ENCODE measurements around the gene UBD.
A peak's percentile ranks its signal among the peaks of the same experiment; 100 is the strongest.

UBD gene

DNA sequence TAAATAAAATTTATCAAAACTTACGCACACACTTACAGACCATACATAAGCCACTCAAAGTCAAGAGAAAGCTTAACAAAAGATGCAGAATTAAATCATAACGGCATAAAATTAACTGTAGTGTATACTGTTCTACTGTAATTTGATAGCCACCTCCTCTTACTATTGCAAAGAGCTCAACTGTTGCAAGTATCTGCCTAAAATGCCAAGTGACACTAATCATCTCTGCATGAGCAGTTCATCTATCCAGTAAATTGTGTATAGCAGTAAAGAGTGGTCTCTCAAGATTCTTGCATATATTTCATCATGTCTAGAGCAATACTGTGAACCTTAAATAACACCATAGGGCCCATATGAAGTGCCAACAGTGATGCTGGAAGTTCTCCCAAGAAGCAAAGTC, 37.7 kb upstream of the UBD start:
- no peak for DNase-seq (ENCODE audit: low read depth)
- no peak overlapping the region for H3K4me3 ChIP-seq (ENCODE audit: control insufficient read depth, low read depth, low read length)
- TF ChIP-seq, protein P1, sequence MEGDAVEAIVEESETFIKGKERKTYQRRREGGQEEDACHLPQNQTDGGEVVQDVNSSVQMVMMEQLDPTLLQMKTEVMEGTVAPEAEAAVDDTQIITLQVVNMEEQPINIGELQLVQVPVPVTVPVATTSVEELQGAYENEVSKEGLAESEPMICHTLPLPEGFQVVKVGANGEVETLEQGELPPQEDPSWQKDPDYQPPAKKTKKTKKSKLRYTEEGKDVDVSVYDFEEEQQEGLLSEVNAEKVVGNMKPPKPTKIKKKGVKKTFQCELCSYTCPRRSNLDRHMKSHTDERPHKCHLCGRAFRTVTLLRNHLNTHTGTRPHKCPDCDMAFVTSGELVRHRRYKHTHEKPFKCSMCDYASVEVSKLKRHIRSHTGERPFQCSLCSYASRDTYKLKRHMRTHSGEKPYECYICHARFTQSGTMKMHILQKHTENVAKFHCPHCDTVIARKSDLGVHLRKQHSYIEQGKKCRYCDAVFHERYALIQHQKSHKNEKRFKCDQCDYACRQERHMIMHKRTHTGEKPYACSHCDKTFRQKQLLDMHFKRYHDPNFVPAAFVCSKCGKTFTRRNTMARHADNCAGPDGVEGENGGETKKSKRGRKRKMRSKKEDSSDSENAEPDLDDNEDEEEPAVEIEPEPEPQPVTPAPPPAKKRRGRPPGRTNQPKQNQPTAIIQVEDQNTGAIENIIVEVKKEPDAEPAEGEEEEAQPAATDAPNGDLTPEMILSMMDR (conservative IDR thresholded peaks at IDR 0.05; ENCODE audit: control insufficient read depth, insufficient read depth, low read depth, low read length), result no peak

DNA sequence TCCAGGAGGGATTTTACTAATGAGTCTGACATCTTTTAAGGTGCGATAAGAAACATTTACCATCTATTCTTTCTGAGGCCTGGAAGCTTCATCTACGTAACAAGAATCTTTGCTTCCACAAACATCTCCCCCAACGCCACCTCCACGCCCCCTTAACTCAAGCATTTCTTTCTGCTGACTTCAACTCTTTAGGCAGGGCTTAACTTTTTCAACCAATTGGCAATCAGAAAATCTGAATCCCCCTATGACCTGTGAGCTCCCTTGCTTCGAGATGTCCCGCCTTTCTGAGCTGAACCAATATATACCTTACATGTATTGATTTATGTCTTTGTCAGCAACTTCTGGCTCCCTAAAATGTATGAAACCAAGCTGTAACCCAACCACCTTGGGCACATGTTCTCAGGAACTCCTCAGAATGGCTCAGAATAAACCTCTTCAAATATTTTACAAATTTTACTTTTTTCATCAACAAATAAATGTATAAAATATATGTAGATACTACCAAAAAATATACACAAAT, 36.9 kb upstream of the UBD start:
- DNase-seq (ENCODE audit: low read depth), result no peak
- TF ChIP-seq, protein P1 (conservative IDR thresholded peaks at IDR 0.05; ENCODE audit: control insufficient read depth, insufficient read depth, low read depth, low read length), result no peak
- H3K4me3 ChIP-seq (ENCODE audit: control insufficient read depth, low read depth, low read length), result no peak overlapping the region

DNA sequence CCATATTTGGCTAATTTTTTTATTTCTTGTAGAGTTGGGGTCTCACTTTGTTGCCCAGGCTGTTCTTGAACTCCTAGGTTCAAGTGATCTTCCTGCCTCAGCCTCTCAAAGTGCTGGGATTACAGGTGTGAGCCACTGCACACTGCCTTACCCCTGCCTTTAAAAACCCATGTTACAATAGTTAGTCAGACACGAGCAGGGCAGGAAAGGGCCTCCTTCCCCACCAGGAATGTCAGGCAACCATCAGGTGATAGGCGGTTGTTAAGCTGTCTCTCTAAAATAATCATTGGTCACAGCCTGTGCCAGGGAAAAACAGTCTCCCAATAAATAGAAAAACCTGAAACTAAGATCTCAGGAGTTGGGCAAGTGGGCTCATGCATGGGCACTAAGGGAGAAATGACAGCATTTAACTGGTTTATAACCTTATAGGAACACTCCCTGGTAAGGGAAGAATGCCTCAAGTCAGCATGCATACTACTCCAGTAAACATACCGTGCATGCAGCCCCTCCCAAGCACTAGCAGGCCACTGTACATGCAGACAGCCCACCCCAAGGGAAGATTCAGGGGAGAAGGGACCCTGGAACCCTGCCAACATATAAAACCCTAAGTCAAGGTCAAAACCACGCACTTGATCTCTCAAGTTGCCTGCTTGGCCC, 33.8 kb upstream of the UBD start:
- no peak overlapping the region for H3K4me3 ChIP-seq (ENCODE audit: control insufficient read depth, low read depth, low read length)

DNA sequence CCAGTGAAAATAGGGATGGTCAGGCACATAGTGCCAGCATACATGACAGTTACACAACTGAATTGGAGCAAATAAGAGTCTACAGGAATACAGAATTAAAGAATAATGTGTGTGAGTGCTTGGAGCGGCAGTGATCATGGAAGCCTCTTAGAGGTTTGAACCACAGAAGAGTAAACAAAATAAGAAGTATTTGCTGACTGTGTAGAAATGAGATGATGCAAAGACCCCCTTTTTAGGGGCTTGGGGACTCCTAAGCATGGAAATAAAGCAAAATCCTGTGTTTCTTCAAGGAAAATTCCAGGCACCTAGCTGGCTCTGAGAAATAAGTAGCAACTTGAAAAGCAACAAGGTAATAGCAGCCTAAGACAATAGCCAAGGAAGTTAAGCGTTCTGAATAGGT, 32.1 kb upstream of the UBD start:
- no peak for DNase-seq (ENCODE audit: low read depth)
- no peak overlapping the region for H3K4me3 ChIP-seq (ENCODE audit: control insufficient read depth, low read depth, low read length)
- TF ChIP-seq, protein P1 (conservative IDR thresholded peaks at IDR 0.05; ENCODE audit: control insufficient read depth, insufficient read depth, low read depth, low read length), result no peak

More for the DNA sequence above, 33.8 kb upstream of the UBD start:
- TF ChIP-seq, protein P1 (conservative IDR thresholded peaks at IDR 0.05; ENCODE audit: control insufficient read depth, insufficient read depth, low read depth, low read length), result no peak
- DNase-seq (ENCODE audit: low read depth), result no peak

DNA sequence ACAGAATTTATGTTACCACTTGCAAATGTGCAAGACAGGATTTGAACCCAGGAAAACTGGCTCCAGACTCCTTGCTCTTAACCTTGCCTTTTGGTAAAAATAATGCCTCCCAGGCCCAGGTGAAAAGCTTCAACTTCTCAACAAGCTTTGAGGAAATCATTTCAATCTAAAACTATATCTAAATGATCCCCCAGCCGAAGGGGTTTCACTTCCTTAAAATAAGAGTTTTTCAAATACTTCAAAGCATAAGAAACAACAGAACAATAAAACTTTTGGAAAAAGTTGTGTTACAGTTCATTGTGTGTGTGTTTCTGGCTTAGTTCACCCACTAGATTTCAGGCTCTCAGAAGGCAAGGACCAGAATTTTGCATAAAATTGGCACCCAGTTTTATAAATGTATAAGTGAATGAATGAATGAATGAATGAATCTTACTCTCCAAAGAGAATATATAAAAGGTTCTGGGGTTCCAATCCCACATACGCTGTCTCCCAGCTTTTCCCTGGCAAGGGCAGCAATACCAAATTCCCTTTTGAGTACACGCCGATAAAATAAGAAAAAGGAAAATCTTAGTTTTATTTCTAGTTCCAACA, 30.8 kb upstream of the UBD start:
- TF ChIP-seq, protein P1 (conservative IDR thresholded peaks at IDR 0.05; ENCODE audit: control insufficient read depth, insufficient read depth, low read depth, low read length), result no peak
- no peak overlapping the region for H3K4me3 ChIP-seq (ENCODE audit: control insufficient read depth, low read depth, low read length)

DNA sequence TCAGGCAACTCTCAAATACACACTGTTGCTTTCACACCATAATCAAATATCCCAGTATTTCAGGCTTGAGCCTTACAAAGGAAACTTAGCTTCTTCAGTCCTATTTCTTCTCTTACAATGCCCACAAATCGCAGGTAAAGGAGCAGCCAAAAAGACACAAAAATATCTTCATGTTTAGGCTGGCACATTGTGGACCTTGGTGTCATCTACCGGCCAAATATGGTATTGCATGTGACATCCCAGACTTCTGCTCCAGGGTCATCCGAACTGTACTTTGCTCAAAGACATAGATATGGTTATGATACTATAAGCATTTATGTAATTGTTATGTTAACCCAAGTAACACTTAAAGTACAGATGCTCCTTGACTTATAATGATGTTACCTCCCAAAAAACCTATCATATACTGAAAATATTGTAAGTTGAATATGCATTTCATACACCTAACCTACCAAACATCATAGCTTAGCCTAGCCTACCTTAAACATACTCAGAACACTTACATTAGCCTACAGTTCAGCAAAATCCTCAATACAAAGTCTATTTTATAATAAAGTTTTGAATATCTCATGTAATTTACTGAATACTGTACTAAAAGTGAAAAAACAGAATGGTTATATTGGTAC, 30.0 kb upstream of the UBD start:
- TF ChIP-seq, protein P1 (conservative IDR thresholded peaks at IDR 0.05; ENCODE audit: control insufficient read depth, insufficient read depth, low read depth, low read length), result peak; percentile 99
- peak; percentile 55 for DNase-seq (ENCODE audit: low read depth)
- H3K4me3 ChIP-seq (ENCODE audit: control insufficient read depth, low read depth, low read length), result no peak overlapping the region

More for the DNA sequence above, 30.8 kb upstream of the UBD start:
- no peak for DNase-seq (ENCODE audit: low read depth)
